ENCODE results near the gene CFC1.
"Not testable (repeated sequence)": the region's sequence is repeated elsewhere in the genome, so short reads cannot be mapped to it uniquely, and the experiment has no call there.

CFC1 gene

DNA sequence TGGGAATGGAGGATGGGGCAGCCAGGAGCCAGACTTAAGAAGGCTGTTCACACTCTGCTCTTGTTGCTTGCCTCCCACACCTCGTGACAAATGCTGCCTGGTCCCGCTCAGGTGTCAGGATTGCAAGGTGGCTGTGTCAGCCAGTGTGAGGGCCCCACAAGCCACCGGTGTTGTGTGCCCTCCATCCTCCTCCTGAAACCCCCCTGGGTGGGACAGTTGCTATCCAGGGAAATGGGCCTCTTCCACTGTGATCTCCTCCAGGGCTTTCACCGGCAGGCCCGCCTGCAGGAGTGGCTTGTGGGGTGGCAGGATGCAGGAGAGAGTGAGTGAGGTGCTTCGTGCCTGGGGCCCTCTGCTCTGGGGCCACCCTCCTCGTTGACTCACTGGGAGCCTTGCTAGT lies 16.4 kb downstream of the CFC1 start:
- not testable (repeated sequence) for DNase-seq

- not testable (repeated sequence) for DNase-seq
These were observed 17.9 kb downstream of the CFC1 start for GRCh38 chr2:130581491-130581890.

- DNase-seq, result not testable (repeated sequence)
These were observed 20.3 kb downstream of the CFC1 start for GRCh38 chr2:130579121-130579520.

DNA sequence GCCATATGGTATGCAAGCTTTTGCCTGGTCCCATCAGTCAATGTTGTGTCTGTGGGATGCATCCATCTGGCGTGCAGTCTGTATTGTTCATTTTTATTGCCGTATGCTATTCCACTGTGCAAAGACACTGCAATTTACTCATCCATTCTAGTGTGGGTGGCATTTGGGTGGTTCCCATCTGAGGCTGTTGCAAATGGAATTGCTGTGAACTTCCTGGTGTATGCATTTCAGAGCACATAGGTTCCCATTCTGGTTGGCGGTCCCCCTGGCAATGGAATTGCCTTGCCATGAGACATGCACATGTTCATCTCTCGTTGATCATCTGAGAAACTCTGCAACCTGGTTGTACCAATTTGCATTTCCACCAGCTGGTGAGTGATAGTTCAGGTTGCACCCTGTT lies 21.8 kb downstream of the CFC1 start:
- not testable (repeated sequence) for DNase-seq

DNA sequence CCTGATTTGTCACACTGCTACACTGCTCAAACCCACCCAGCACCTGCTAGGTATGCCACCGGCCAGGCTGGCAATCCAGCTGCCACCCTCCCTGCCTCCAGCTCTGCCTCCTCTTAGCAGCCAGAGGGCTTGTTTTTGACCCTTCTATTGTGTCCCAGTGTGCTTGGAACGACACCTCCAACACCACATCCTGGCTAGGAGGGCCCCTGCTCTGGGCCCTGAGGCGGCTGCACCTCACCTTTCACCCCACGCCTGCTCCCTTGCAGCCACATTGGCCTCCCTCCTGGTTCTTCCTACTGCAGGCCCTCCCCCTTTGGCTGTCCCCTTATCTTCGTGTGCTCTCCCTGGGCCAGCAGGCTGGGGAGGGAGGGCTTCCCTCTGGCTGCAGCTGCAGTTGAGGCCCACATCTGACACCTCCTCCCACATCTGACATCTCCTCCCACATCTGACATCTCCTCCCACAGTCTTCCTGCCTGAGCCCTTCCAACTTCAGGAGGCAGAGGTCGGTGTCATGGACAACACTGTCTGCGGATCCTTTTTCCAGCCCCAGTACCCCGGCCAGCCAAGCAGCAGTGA lies 23.1 kb downstream of the CFC1 start:
- DNase-seq, result not testable (repeated sequence)

- DNase-seq, result not testable (repeated sequence)
These were observed 25.1 kb downstream of the CFC1 start for GRCh38 chr2:130574230-130574629.

GRCh38 chr2:130571929-130572328 lies 27.4 kb downstream of the CFC1 start:
- not testable (repeated sequence) for DNase-seq

- not testable (repeated sequence) for DNase-seq
These were observed 33.2 kb downstream of the CFC1 start for GRCh38 chr2:130566165-130566564.

DNA sequence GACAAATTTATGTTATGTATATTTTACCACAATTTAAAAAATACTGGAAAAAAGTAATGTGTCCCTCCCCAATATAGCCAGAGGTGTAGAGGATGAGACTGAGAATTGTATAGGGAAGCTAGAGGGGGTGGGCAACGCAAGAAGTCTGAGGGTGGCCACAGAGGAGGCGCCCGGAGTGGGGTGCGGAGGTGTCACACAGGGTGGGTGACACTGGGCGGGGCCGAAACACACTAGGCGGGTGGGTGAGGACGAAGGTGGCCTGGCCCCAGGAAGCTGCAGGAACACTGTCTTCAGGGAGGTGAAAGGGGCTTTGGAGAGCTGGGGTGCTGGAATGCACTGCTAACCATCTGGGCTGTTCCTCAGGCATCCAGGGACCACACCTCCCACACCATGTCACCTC lies 42.9 kb downstream of the CFC1 start:
- DNase-seq, result not testable (repeated sequence)

- not testable (repeated sequence) for DNase-seq
These were observed 45.2 kb downstream of the CFC1 start for GRCh38 chr2:130554178-130554577.

DNA sequence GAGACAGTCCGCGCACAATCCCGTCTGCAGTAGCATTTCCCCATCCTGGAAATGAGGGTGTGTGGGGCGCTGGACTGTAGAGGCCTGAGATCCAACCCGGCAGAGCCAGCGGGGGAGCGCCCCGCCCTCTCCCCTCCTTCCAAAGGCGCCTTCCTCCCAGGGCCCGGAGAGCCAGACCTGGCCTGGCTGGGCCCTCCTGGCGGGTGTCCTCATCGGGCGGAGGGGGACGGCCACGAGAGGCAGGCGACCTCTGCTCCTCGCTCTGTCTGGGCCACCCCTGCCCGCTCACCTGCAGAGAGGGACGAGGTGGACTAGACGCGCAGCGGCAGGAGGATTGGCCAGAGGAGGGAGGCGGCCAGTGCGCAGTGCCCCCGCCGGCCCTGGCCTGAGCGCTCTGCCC lies 49.9 kb downstream of the CFC1 start:
- DNase-seq, result not testable (repeated sequence)

- not testable (repeated sequence) for DNase-seq
These were observed 51.0 kb downstream of the CFC1 start for GRCh38 chr2:130548418-130548817.

GRCh38 chr2:130544978-130545377 lies 54.4 kb downstream of the CFC1 start:
- DNase-seq, result not testable (repeated sequence)

- DNase-seq, result not testable (repeated sequence)
These were observed 55.4 kb downstream of the CFC1 start for GRCh38 chr2:130543785-130544528.

GRCh38 chr2:130542789-130543188 lies 56.6 kb downstream of the CFC1 start:
- not testable (repeated sequence) for DNase-seq

Measured in NCI-H526 (cell line).